Uterus (tissue), 4 donors: ENCODE results near the gene TRUB1. TPM values are rescaled to one million over a fixed set of nuclear protein-coding genes. Genes with fewer than 3 reads are reported as not detected.

Source experiments
- DNase-seq, 2 donors: peaks; one replicate each; pipeline ENCODE4 v3.0.0-alpha.2; 2019 to 2020
- H3K27ac ChIP-seq, 2 donors: fragments of 200-600 bp; sonication (generic); 1 replicate in 1 of 2; 2 replicates in 1 of 2; pipeline ENCODE4 v1.5.1; 2016 to 2018
- H3K27me3 ChIP-seq, 2 donors: fragments of 200-600 bp; sonication (generic); one replicate each; pipeline ENCODE4 v1.5.1; 2018 to 2019; ENCODE audit warnings: control low read depth in 1 of 2
- H3K36me3 ChIP-seq, 2 donors: fragments of 200-600 bp; sonication (generic); one replicate each; pipeline ENCODE4 v1.5.1; 2019; ENCODE audit warnings: control low read depth in 1 of 2
- H3K4me1 ChIP-seq, 2 donors: fragments of 200-600 bp; sonication (generic); one replicate each; pipeline ENCODE4 v1.5.1; 2018 to 2019; ENCODE audit warnings: control low read depth in 1 of 2
- H3K4me3 ChIP-seq, 2 donors: fragments of 200-600 bp; sonication (generic); 1 replicate in 1 of 2; 2 replicates in 1 of 2; pipeline ENCODE4 v1.5.1; 2018 to 2019; ENCODE audit warnings: mild to moderate bottlenecking in 1 of 2
- H3K9me3 ChIP-seq, 2 donors: fragments of 200-600 bp; sonication (generic); one replicate each; pipeline ENCODE4 v1.5.1; 2019; ENCODE audit warnings: control low read depth in 1 of 2
- POLR2A ChIP-seq, 2 donors: fragments of 450-650 bp; IDR thresholded peaks; one replicate each; pipeline ENCODE4 v1.6.1; 2016; ENCODE audit warnings: antibody characterized with exemption in 2 of 2, mild to moderate bottlenecking in 1 of 2, moderate library complexity in 1 of 2
- intact Hi-C: fragments of 100-400 bp; cut with DNase I; formaldehyde crosslinking; loops from one replicate; pipeline ENCODE4 v1.15.1; 2023; ENCODE audit warnings: low total_unique reads
- total RNA-seq, 4 donors: library from RNA; depleted of rRNA in 3 of 4; stranded (reverse); fragments of >200 nt in 3 of 4; gene quantifications; one replicate each; pipeline versions ENCODE4 v1.1.0 to v1.2.4, GENCODE V29; 2014 to 2023
- TF ChIP-seq, protein P1 (sequence below), 4 experiments: fragments of 200-600 bp in 2 of 4; fragments of 450-650 bp in 2 of 4; sonication (generic) in 2 of 4; IDR thresholded peaks; one replicate each; pipeline ENCODE4 v1.5.1; 2016 to 2019; ENCODE audit warnings: antibody characterized with exemption in 4 of 4, mild to moderate bottlenecking in 2 of 4, moderate library complexity in 1 of 4
- donor health status: DM: yes; HTN: yes; CAD: no.

TRUB1 gene
- total RNA-seq, 4 donors from 2014 or later = 7.9 to 48.3 (median 14.7) TPM

DNA sequence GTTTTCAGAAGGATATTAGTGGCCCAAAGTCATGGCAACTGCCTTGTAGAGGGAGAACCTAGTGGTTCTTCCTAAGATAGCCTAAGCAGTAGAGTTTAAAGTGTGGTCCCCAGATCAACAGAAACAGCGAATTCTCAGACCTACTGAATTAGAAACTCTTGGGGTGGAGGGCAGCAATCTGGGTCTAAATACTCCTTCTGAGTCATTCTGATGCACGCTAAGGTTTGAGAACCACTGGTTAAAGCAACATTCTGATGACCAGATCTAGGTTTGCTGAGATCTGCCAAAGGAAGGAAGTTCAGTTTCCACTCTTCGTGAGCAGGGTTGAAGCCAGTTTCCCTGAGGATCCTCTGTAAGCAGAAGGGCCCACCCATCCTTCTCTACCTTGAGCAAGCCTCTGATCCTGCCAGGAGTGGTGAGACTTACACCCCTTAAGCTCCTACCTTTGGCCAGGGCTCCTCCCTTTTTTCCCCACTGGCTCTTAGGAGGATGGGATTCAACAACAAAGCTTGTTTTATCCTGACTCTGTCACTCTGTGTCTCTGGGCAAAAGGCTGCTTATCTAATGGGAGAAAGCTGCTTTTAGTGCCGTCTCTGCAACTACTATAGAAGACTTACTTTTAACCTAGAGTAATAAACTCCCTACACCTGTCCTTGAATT, 26.8 kb upstream of the TRUB1 start:
- Histone ChIP-seq H3K4me3 (no peak overlapping the region), H3K9me3 (no peaks in the 10 kb centered on the region), H3K36me3 (no peaks in the 10 kb centered on the region), H3K4me1 (no peaks in the 10 kb centered on the region), H3K27me3 (no peaks in the 10 kb centered on the region), H3K27ac (no peak overlapping the region)
- DNase-seq = no peak
- intact Hi-C loops = no loop called here
- TF ChIP-seq, protein P1, sequence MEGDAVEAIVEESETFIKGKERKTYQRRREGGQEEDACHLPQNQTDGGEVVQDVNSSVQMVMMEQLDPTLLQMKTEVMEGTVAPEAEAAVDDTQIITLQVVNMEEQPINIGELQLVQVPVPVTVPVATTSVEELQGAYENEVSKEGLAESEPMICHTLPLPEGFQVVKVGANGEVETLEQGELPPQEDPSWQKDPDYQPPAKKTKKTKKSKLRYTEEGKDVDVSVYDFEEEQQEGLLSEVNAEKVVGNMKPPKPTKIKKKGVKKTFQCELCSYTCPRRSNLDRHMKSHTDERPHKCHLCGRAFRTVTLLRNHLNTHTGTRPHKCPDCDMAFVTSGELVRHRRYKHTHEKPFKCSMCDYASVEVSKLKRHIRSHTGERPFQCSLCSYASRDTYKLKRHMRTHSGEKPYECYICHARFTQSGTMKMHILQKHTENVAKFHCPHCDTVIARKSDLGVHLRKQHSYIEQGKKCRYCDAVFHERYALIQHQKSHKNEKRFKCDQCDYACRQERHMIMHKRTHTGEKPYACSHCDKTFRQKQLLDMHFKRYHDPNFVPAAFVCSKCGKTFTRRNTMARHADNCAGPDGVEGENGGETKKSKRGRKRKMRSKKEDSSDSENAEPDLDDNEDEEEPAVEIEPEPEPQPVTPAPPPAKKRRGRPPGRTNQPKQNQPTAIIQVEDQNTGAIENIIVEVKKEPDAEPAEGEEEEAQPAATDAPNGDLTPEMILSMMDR (IDR thresholded peaks at IDR 0.05) = no peak
- TF ChIP-seq POLR2A (IDR thresholded peaks at IDR 0.05) = no peak

DNA sequence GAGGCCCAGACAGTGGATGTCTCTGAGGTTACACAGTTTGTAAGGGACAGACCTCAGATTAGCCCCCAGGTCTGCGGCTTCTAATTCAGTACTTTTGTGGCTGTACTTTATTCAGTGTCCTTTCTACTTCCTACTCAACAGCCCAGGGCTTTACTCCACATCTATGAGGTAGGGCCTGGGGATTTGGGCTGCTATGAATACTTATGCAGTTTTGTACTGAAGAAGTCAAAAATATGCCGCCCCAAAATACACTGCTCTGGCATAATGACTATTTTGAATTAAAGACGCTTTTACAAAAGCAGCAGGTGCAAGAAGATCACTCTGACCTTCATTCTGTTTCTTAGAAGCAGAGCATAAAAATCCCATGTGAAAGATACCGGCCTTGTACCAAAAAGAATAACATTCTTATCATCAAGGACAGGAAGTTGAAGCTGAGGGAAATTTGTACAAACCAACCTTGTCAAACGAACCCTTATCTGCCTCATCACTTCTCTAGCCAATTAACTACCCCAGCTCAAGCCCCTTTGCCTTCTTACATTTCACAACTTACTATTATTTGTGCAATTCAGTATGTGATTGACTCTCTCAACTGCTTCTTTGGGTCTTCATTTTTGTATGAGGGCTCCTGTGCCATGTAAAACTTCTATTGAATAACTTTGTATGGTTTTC, 26.1 kb upstream of the TRUB1 start:
- H3K36me3 ChIP-seq = no peaks in the 10 kb centered on the region

DNA sequence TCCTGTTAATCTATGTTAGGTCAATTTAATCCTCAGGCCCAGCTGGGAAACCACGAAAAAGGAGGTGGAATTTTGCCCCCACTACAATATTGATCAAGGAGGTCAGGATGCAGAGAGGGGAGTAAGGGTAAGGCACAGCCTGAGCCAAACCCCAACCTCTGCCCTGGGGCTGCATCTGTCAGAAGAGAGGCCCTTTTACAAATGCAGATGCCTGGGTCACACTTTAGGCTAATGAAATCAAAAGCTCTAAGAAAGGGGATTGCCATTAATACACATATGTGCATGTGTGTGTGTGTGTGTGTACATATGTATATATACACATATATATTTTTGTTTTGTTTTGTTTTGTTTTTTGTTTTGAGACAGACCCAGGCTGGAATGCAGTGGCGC, 25.5 kb upstream of the TRUB1 start:
- Histone ChIP-seq H3K4me1 (no peaks in the 10 kb centered on the region), H3K9me3 (no peaks in the 10 kb centered on the region), H3K36me3 (no peaks in the 10 kb centered on the region), H3K27ac (no peak overlapping the region), H3K27me3 (no peaks in the 10 kb centered on the region), H3K4me3 (no peak overlapping the region)
- no peak for DNase-seq
- TF ChIP-seq POLR2A (IDR thresholded peaks at IDR 0.05) = no peak
- TF ChIP-seq, protein P1 (IDR thresholded peaks at IDR 0.05) = no peak
- intact Hi-C loops = no loop called here

More for the DNA sequence above, 26.1 kb upstream of the TRUB1 start:
- H3K4me1 ChIP-seq = no peaks in the 10 kb centered on the region
- no peak overlapping the region for H3K4me3 ChIP-seq
- no peak overlapping the region for H3K27ac ChIP-seq
- intact Hi-C loops = no loop called here
- no peaks in the 10 kb centered on the region for H3K9me3 ChIP-seq
- DNase-seq = no peak
- no peaks in the 10 kb centered on the region for H3K27me3 ChIP-seq
- no peak for TF ChIP-seq POLR2A (IDR thresholded peaks at IDR 0.05)
- TF ChIP-seq, protein P1 (IDR thresholded peaks at IDR 0.05) = no peak

DNA sequence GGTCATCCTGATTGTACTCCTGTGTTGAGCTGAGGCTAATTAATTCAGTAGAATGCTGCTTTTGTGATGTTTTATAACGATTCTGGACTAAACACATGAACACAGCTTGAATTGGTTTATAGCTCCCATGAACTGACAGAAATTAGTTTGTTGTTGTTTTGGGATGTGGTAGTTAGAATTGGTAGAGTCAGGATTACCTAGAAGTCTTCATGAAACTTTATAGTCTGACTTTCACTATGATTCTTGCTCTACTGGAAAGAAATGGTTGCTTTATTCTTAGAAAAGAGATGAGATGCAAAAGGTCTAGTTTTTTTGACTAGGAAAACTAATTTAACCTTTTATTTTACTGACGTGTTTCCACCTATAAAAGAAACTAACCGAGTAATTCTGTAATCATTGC, 23.4 kb upstream of the TRUB1 start:
- H3K36me3 ChIP-seq = no peaks in the 10 kb centered on the region
- no peaks in the 10 kb centered on the region for H3K4me1 ChIP-seq
- no peaks in the 10 kb centered on the region for H3K27me3 ChIP-seq
- no peak for DNase-seq
- H3K4me3 ChIP-seq = no peak overlapping the region
- no peak overlapping the region for H3K27ac ChIP-seq
- H3K9me3 ChIP-seq = no peaks in the 10 kb centered on the region
- intact Hi-C loops = no loop called here
- TF ChIP-seq POLR2A (IDR thresholded peaks at IDR 0.05) = no peak
- TF ChIP-seq, protein P1 (IDR thresholded peaks at IDR 0.05) = no peak

DNA sequence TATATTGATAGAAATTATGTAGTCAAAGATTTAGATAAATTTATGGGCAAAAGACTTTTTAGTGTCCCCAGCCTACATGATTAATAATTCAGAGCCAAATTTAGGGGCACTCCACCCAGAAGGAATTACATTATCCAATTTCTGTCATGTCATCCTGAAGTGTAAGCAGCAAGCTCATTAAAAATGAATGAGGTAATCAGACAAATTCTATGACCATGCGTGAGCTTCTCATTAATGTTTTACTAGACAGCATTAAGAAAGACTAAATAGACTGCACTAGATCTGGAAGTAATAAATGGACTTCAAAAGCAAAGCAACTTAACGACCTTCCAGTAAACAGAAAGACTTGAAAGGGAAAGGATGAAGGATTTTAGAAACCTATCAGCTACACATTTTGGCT, 22.7 kb upstream of the TRUB1 start:
- Histone ChIP-seq H3K27me3 (no peaks in the 10 kb centered on the region), H3K4me1 (no peaks in the 10 kb centered on the region), H3K36me3 (no peaks in the 10 kb centered on the region), H3K9me3 (no peaks in the 10 kb centered on the region), H3K4me3 (no peak overlapping the region), H3K27ac (no peak overlapping the region)
- DNase-seq = no peak
- intact Hi-C loops = no loop called here
- TF ChIP-seq POLR2A (IDR thresholded peaks at IDR 0.05) = no peak
- TF ChIP-seq, protein P1 (IDR thresholded peaks at IDR 0.05) = no peak
